K562 (cell line): Measurements from ENCODE around the gene MDH1B. TPM values are rescaled to one million over a fixed set of nuclear protein-coding genes. Genes with fewer than 3 reads are reported as not detected.

ENCODE experiments used
- ATAC-seq: fragments of 200-7000 bp; cut with Tn5 transposase; 3 replicates; pipeline ENCODE4 v1.9.1; 2020; ENCODE audit warnings: moderate library complexity
- BruUV-seq: library from RNA; stranded (reverse); fragments of 400-500 nt; replicated peaks from 2 replicates; lab custom pipeline; 2021; lab: Mats Ljungman, UMichigan
- CTCF ChIA-PET: fragments of 300-600 bp; formaldehyde crosslinking; extraction: SDS; loops from one replicate; lab custom pipeline; 2021; ENCODE audit warnings: low intra/inter-chr PET ratio; lab: Yijun Ruan, JAX
- POLR2A ChIA-PET: fragments of 300-600, 350-650 bp; sonication (Branson Sonifier 250); formaldehyde crosslinking; extraction: SDS; loops from one replicate; lab custom pipeline; 2021; ENCODE audit warnings: antibody characterized with exemption, inconsistent platforms; lab: Yijun Ruan, JAX
- DNase-seq, 4 experiments: peaks; one replicate each; pipeline versions ENCODE4 v3.0.0 to v3.0.0-alpha.2; 2011 to 2018; ENCODE audit warnings: low spot score in 3 of 4, mixed read lengths in 3 of 4; ENCODE audit errors: extremely low read depth in 1 of 4
- FAIRE-seq: peaks from 2 replicates; lab custom pipeline; 2011; peaks lifted over from hg19 to GRCh38; lab: Jason Lieb, UNC
- H2AFZ ChIP-seq: 2 replicates; pipeline ENCODE4 v1.6.0; 2011; ENCODE audit warnings: low read depth, low read length, control low read depth, inconsistent platforms
- H3K27ac ChIP-seq: fragments of 200-600 bp; 3 replicates; pipeline ENCODE4 v1.8.0; 2011; ENCODE audit warnings: low read depth, mild to moderate bottlenecking, control low read depth, inconsistent platforms, low read length, moderate library complexity, mixed read lengths; ENCODE audit errors: extremely low read depth
- H3K27me3 ChIP-seq, 2 experiments: fragments of 300-600 bp in 1 of 2; 2 replicates in 1 of 2; 3 replicates in 1 of 2; pipeline versions ENCODE4 v1.6.0 to v1.8.0; 2011; ENCODE audit warnings: inconsistent platforms in 2 of 2, low read length in 2 of 2, mild to moderate bottlenecking in 1 of 2, mixed read lengths in 1 of 2, moderate library complexity in 1 of 2; ENCODE audit not compliant: control insufficient read depth in 2 of 2, insufficient read depth in 2 of 2
- H3K36me3 ChIP-seq: fragments of 300-600 bp; 3 replicates; pipeline ENCODE4 v1.8.0; 2011; ENCODE audit warnings: mild to moderate bottlenecking, low read length, inconsistent platforms; ENCODE audit not compliant: control insufficient read depth, insufficient read depth
- H3K4me1 ChIP-seq, 2 experiments: fragments of 200-600 bp in 1 of 2; replicated peaks in 1 of 2; 2 replicates in 1 of 2; 3 replicates in 1 of 2; pipeline versions ENCODE4 v1.5.1 to v1.8.0; 2011; ENCODE audit warnings: inconsistent platforms in 2 of 2, low read length in 2 of 2, mild to moderate bottlenecking in 1 of 2, mixed read lengths in 1 of 2, moderate library complexity in 1 of 2; ENCODE audit not compliant: control insufficient read depth in 2 of 2, insufficient read depth in 2 of 2
- H3K4me2 ChIP-seq: 2 replicates; pipeline ENCODE4 v1.6.1; 2011; ENCODE audit warnings: low read length, control low read depth, inconsistent platforms, mixed read lengths; ENCODE audit not compliant: insufficient read depth
- H3K4me3 ChIP-seq: fragments of 200-600 bp; sonication (generic), shearing (Covaris generic); 2 replicates; pipeline ENCODE4 v1.5.1; 2016; ENCODE audit warnings: control low read depth, inconsistent platforms
- H3K79me2 ChIP-seq: fragments of 200-600 bp; 3 replicates; pipeline ENCODE4 v1.8.0; 2011; ENCODE audit warnings: low read length, inconsistent platforms; ENCODE audit not compliant: control insufficient read depth, insufficient read depth
- H3K9ac ChIP-seq, 2 experiments: 2 replicates each; pipeline versions ENCODE4 v1.6.0 to v1.6.1; 2011; ENCODE audit warnings: low read depth in 2 of 2, low read length in 2 of 2, control low read depth in 1 of 2, inconsistent platforms in 1 of 2, mild to moderate bottlenecking in 1 of 2, mixed read lengths in 1 of 2; ENCODE audit not compliant: insufficient read depth in 1 of 2
- H3K9me1 ChIP-seq: one replicate; pipeline ENCODE4 v1.6.0; 2011; ENCODE audit warnings: inconsistent platforms, mild to moderate bottlenecking, low read length, moderate library complexity; ENCODE audit not compliant: control insufficient read depth, insufficient read depth
- H3K9me3 ChIP-seq: replicated peaks from 2 replicates; pipeline ENCODE4 v1.5.1; 2011; ENCODE audit warnings: low read depth, low read length, inconsistent platforms; ENCODE audit not compliant: control insufficient read depth, insufficient read depth
- H4K20me1 ChIP-seq: replicated peaks from 2 replicates; pipeline ENCODE4 v1.6.1; 2011; ENCODE audit warnings: low read length, inconsistent platforms, mixed read lengths; ENCODE audit not compliant: control insufficient read depth, insufficient read depth
- ARID1B ChIP-seq: fragments of 450-650 bp; IDR thresholded peaks from 2 replicates; pipeline ENCODE4 v1.6.1; 2016; ENCODE audit warnings: antibody characterized with exemption, mild to moderate bottlenecking, inconsistent platforms
- BHLHE40 ChIP-seq: IDR thresholded peaks from 2 replicates; pipeline ENCODE4 v1.6.1; 2011; ENCODE audit warnings: low read length, improper control_type of control experiment
- BRF1 ChIP-seq: IDR thresholded peaks from 3 replicates; pipeline ENCODE4 v1.6.1; 2011; ENCODE audit warnings: borderline replicate concordance, mild to moderate bottlenecking; ENCODE audit not compliant: insufficient read length; ENCODE audit errors: extremely low read depth
- CBFA2T3 ChIP-seq: fragments of 450-650 bp; IDR thresholded peaks from 2 replicates; pipeline ENCODE4 v1.6.1; 2017
- FOSL1 ChIP-seq: fragments of 200-800 bp; sonication (Bioruptor generic); conservative IDR thresholded peaks from 2 replicates; pipeline ENCODE4 v1.6.1; 2016; ENCODE audit warnings: missing genetic modification characterization, missing compliant biosample characterization
- KDM1A ChIP-seq, 2 experiments: fragments of 450-650 bp; IDR thresholded peaks; 2 replicates each; pipeline ENCODE4 v1.6.1; 2016; ENCODE audit warnings: mild to moderate bottlenecking in 2 of 2
- POLR2B ChIP-seq: fragments of 450-650 bp; IDR thresholded peaks from 2 replicates; pipeline ENCODE4 v1.6.1; 2018; ENCODE audit warnings: low read depth; ENCODE audit not compliant: partially characterized antibody
- RBM17 ChIP-seq: fragments of 200-400 bp; formaldehyde crosslinking; IDR thresholded peaks from 2 replicates; pipeline ENCODE4 v1.6.1; 2017; ENCODE audit warnings: low read depth, mild to moderate bottlenecking, low read length, borderline replicate concordance
- SMARCA4 ChIP-seq: fragments of 450-650 bp; IDR thresholded peaks from 2 replicates; pipeline ENCODE4 v1.6.1; 2016
- ZNF133 ChIP-seq: fragments of 250-450 bp; sonication (Bioruptor Pico); IDR thresholded peaks from 2 replicates; pipeline ENCODE4 v1.4.0; 2020; ENCODE audit warnings: mild to moderate bottlenecking
- WGBS: fragments of 100-300 bp; shearing (Covaris generic); methylation state at CpG from one replicate; pipeline ENCODE4 v1.1.6; 2016; ENCODE audit warnings: low coverage, mixed read lengths; ENCODE audit not compliant: insufficient coverage; ENCODE audit errors: missing lambda C conversion rate; 5-methylcytosine and 5-hydroxymethylcytosine counted together
- in situ Hi-C: fragments of 300-500 bp; cut with MboI; formaldehyde crosslinking; loops from 4 replicates; pipeline ENCODE4 v1.15.0; 2018; ENCODE audit warnings: inconsistent platforms, mixed read lengths
- intact Hi-C: fragments of 100-400 bp; cut with micrococcal nuclease; formaldehyde crosslinking; loops from 2 replicates; pipeline ENCODE4 v1.14.2; 2022
- polyA plus RNA-seq, 8 experiments: library from polyadenylated mRNA; depleted of rRNA in 4 of 8; stranded (reverse) in 5 of 8; unstranded in 3 of 8; fragments of >200 nt; fragmentation: Nextera tagmentation in 2 of 8; fragmentation: Illumina TruSeq in 1 of 8; extraction: Ambion mirVana in 2 of 8; extraction: Trizol in 1 of 8; gene quantifications; 2 replicates each; pipeline versions ENCODE4 v1.2.1 to v1.2.3, GENCODE V29; 2011 to 2014; ENCODE audit warnings: inconsistent platforms in 1 of 8, missing spikeins in 1 of 8
- total RNA-seq, 7 experiments: library from RNA; depleted of rRNA in 6 of 7; stranded (reverse); fragments of >200 nt in 6 of 7; fragmentation: Illumina TruSeq in 2 of 7; extraction: Trizol in 2 of 7; gene quantifications; 2 replicates each; pipeline versions ENCODE4 v1.2.1 to v1.2.3, GENCODE V29; 2011 to 2021; ENCODE audit warnings: low replicate concordance in 1 of 7
- TF ChIP-seq, protein P1 (sequence below): fragments of 450-650 bp; IDR thresholded peaks from 2 replicates; pipeline ENCODE4 v1.6.1; 2016; ENCODE audit warnings: borderline replicate concordance
- TF ChIP-seq, protein P2 (sequence below), 2 experiments: fragments of 450-650 bp in 1 of 2; sonication (generic) in 1 of 2; formaldehyde crosslinking; conservative IDR thresholded peaks; 2 replicates each; pipeline versions ENCODE4 v1.4.0 to v1.8.1; 2020 to 2022; ENCODE audit warnings: mild to moderate bottlenecking in 1 of 2, missing genetic modification reagents in 1 of 2
- TF ChIP-seq, protein P3 (sequence below): fragments of 450-650 bp; formaldehyde crosslinking; conservative IDR thresholded peaks from 2 replicates; pipeline ENCODE4 v1.4.0; 2022; ENCODE audit warnings: mild to moderate bottlenecking, missing genetic modification characterization

MDH1B gene
- total and polyA plus RNA-seq, 9 of the 15 experiments (the other 6 are each of a cell fraction or from before 2014, with no cell fraction given): 0.06 to 0.16 (median 0.14) TPM; not detected in 5

DNA sequence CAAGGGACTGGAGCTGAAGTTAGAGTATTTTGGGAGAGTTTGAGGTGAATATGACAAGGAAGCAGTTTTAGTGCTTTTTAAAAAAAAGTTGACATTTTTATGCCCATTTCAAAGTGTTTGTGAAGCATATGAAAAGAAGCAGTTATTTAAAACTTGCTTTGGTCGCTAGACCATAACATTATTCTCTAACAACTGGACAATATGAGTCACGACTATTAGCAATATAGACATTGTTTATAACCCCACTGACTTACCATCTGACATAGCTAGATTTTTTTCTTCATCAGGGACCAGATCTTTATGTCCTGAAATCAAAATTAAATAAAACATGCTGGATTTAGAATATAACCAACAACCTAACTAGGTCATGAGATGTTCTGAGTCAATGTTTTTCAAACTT lies 24.3 kb downstream of the MDH1B start:
- no peak overlapping the region for H3K4me3 ChIP-seq
- H3K27ac ChIP-seq: no peak overlapping the region
- H3K4me1 ChIP-seq: no peaks in the 10 kb centered on the region
- ChIA-PET CTCF (no interaction called here), POLR2A (no interaction called here)
- no peak for DNase-seq
- no peaks in the 10 kb centered on the region for H3K9me3 ChIP-seq
- no peak for FAIRE-seq
- no TSS peak for BruUV-seq
- ATAC-seq: no peak
- H3K4me2 ChIP-seq: no peak overlapping the region
- no peaks in the 10 kb centered on the region for H3K36me3 ChIP-seq
- no peak overlapping the region for H3K9ac ChIP-seq
- no peaks in the 10 kb centered on the region for H3K9me1 ChIP-seq
- intact Hi-C loops (no loop called here), in situ Hi-C loops (no loop called here)
- 0% methylated on average over 2 of the region's 2 CpGs for WGBS
- no peaks in the 10 kb centered on the region for H3K79me2 ChIP-seq
- no peaks in the 10 kb centered on the region for H3K27me3 ChIP-seq
- TF ChIP-seq, protein P1, sequence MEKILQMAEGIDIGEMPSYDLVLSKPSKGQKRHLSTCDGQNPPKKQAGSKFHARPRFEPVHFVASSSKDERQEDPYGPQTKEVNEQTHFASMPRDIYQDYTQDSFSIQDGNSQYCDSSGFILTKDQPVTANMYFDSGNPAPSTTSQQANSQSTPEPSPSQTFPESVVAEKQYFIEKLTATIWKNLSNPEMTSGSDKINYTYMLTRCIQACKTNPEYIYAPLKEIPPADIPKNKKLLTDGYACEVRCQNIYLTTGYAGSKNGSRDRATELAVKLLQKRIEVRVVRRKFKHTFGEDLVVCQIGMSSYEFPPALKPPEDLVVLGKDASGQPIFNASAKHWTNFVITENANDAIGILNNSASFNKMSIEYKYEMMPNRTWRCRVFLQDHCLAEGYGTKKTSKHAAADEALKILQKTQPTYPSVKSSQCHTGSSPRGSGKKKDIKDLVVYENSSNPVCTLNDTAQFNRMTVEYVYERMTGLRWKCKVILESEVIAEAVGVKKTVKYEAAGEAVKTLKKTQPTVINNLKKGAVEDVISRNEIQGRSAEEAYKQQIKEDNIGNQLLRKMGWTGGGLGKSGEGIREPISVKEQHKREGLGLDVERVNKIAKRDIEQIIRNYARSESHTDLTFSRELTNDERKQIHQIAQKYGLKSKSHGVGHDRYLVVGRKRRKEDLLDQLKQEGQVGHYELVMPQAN: no peak
- TF ChIP-seq, protein P2, sequence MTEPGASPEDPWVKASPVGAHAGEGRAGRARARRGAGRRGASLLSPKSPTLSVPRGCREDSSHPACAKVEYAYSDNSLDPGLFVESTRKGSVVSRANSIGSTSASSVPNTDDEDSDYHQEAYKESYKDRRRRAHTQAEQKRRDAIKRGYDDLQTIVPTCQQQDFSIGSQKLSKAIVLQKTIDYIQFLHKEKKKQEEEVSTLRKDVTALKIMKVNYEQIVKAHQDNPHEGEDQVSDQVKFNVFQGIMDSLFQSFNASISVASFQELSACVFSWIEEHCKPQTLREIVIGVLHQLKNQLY (CRISPR knock-in tag; conservative IDR thresholded peaks at IDR 0.05): no peak
- no peak overlapping the region for H2AFZ ChIP-seq
- no peaks in the 10 kb centered on the region for H4K20me1 ChIP-seq

DNA sequence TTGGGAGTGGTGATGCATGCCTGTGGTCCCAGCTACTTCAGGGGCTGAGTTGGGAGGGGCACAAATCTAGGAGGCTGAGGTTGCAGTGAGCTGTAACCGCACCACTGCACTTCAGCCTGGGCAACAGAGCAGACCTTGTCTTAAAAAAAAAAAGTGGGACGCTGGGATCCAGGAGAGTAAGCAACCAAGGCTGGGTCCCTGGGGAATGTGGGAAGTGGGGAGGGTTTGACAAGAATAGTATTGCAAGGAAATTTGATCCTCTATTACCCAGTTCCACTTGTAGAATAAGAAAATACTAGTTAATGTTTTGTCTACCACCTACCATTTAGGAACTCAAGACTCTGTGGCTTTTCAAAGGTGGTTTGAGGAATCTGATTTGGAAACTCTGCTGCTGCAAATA lies 25.9 kb downstream of the MDH1B start:
- H3K79me2 ChIP-seq: no peaks in the 10 kb centered on the region
- no peaks in the 10 kb centered on the region for H3K4me1 ChIP-seq
- H4K20me1 ChIP-seq: no peaks in the 10 kb centered on the region
- ChIA-PET POLR2A (no interaction called here), CTCF (no interaction called here)
- no peaks in the 10 kb centered on the region for H3K27me3 ChIP-seq
- no peak overlapping the region for H3K27ac ChIP-seq
- ATAC-seq: no peak
- no peak overlapping the region for H3K4me3 ChIP-seq
- in situ Hi-C loops: no loop called here
- WGBS: 0% methylated on average over 2 of the region's 2 CpGs
- no peak for FAIRE-seq
- no peak overlapping the region for H3K4me2 ChIP-seq
- no peaks in the 10 kb centered on the region for H3K9me1 ChIP-seq
- intact Hi-C loops: no loop called here
- no peaks in the 10 kb centered on the region for H3K9me3 ChIP-seq
- BruUV-seq: no TSS peak
- no peaks in the 10 kb centered on the region for H3K36me3 ChIP-seq
- DNase-seq: no peak
- H2AFZ ChIP-seq: no peak overlapping the region
- no peak overlapping the region for H3K9ac ChIP-seq
- TF ChIP-seq BRF1 (no peak), ZNF133 (no peak), RBM17 (no peak), KDM1A (IDR thresholded peaks at IDR 0.05) (no peak), BHLHE40 (no peak), CBFA2T3 (no peak), SMARCA4 (no peak), FOSL1 (tag) (no peak), POLR2B (no peak), ARID1B (no peak)
- TF ChIP-seq, protein P3, sequence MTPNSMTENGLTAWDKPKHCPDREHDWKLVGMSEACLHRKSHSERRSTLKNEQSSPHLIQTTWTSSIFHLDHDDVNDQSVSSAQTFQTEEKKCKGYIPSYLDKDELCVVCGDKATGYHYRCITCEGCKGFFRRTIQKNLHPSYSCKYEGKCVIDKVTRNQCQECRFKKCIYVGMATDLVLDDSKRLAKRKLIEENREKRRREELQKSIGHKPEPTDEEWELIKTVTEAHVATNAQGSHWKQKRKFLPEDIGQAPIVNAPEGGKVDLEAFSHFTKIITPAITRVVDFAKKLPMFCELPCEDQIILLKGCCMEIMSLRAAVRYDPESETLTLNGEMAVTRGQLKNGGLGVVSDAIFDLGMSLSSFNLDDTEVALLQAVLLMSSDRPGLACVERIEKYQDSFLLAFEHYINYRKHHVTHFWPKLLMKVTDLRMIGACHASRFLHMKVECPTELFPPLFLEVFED (CRISPR knock-in tag): no peak
